C4-2B (cell line): Measurements from ENCODE around the gene NMUR1.
A peak's percentile ranks its signal among the peaks of the same experiment; 100 is the strongest.

ENCODE experiments used
- CTCF ChIP-seq: fragments of 450-650 bp; conservative IDR thresholded peaks from 2 replicates; pipeline ENCODE4 v1.5.1; 2017; ENCODE audit warnings: mild to moderate bottlenecking
- ZFX ChIP-seq: fragments of 450-650 bp; IDR thresholded peaks from 2 replicates; pipeline ENCODE4 v1.6.1; 2017

DNA sequence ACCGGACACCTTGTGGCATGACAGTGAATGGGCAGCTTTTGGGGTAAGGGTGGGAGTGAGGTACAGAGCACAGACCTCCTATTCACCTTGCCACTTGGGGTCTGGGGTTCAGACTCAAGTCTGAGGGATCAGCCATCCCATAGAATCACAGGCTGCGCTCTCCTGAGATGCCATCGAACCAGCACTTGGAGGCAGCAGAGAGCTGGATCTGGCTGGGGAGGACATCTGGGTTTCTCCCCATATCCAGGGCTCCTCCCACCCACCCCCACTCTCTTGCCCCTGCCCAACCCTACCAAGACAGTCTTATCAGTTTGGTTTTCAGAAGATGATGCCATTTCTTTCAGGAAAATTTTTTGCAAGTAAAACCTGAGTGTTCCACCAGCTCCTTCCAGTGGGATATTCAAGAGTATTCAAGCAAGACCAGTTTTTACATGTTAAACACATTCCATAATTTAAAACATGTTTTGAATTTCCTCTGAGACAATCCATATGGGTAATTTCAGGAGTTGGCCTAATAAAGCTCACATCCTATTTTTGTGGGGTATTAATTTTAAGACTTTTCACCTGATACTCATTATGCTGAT lies 33.2 kb upstream of the NMUR1 start:
- no peak for TF ChIP-seq ZFX
- TF ChIP-seq CTCF: peak; percentile 69
